ENCODE results near the gene CACNA1I. TPM values are rescaled to one million over a fixed set of nuclear protein-coding genes. Genes with fewer than 3 reads are reported as not detected.

Gene CACNA1I
- total RNA-seq, 1 donor from 2014 or later, result not detected

GRCh38 chr22:39649500-39650089 is 79.0 kb downstream of the CACNA1I start:
- H3K27me3 ChIP-seq (ENCODE audit: control insufficient read depth, insufficient read depth, low read length), result peaks cover 2% of the 10 kb centered on the region
- no peak for TF ChIP-seq CTCF (IDR thresholded peaks at IDR 0.05; ENCODE audit: insufficient read depth, low read length, severe bottlenecking)
- H3K4me3 ChIP-seq (ENCODE audit: low read depth, low read length), result no peak overlapping the region
- no peak for FAIRE-seq
- no peaks in the 10 kb centered on the region for H3K36me3 ChIP-seq (ENCODE audit: control insufficient read depth, insufficient read depth, low read length)
- DNase-seq (ENCODE audit: low read depth), result no peak

DNA sequence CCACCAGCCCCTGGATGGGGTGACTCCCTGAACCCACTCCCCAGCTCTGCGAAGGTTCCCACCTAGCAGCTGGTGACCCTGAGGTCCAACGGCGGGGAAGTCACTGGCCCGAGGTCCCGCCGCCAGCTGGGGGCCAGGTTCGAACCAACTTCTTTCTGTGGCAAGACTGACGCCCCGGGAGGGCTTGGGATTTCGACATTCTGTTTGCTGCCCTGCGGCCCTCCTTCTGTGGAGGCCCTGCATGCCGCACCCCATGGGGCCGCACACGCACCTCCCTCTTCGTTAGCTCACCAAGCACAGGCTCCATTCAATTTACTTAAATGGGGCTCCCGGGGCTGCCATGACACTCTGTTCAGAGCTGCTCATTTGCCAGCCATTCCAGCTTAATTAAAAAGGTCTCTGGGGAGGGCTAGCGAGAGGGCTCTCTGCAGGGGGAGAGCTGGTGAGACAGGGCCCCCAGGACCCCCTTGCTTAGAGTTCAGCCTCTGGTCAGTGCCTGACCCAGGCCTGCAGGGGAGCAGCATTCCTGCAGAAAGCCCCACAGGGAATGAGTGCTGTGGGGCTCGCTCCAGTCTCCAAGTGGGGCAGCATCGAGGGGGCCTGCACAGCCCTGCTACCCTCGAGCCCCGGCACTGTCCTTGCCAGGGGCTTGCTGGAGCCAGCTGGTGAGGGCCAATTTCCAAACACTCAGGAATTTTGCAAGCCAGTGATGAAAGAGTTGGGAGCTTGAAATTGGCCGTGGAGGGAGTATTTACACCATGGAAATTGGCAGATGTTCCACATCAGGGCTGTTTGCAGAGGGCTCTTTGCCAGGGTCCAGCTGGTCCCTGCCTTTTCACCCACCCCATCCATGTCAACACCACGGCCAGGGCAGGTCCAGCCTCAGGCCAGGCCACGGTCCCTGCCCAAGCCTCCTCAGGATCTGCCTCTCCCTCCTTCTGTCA is 80.8 kb downstream of the CACNA1I start:
- FAIRE-seq (no peak), DNase-seq (ENCODE audit: low read depth) (no peak)
- Histone ChIP-seq H3K4me3 (ENCODE audit: low read depth, low read length) (no peak overlapping the region), H3K36me3 (ENCODE audit: control insufficient read depth, insufficient read depth, low read length) (no peaks in the 10 kb centered on the region), H3K27me3 (ENCODE audit: control insufficient read depth, insufficient read depth, low read length) (no peaks in the 10 kb centered on the region)
- no peak for TF ChIP-seq CTCF (IDR thresholded peaks at IDR 0.05; ENCODE audit: insufficient read depth, low read length, severe bottlenecking)

- DNase-seq (ENCODE audit: low read depth) (no peak), FAIRE-seq (no peak)
- Histone ChIP-seq H3K36me3 (ENCODE audit: control insufficient read depth, insufficient read depth, low read length) (no peaks in the 10 kb centered on the region), H3K4me3 (ENCODE audit: low read depth, low read length) (no peak overlapping the region), H3K27me3 (ENCODE audit: control insufficient read depth, insufficient read depth, low read length) (peaks cover 2% of the 10 kb centered on the region)
- no peak for TF ChIP-seq CTCF (IDR thresholded peaks at IDR 0.05; ENCODE audit: insufficient read depth, low read length, severe bottlenecking)
Measured at GRCh38 chr22:39652990-39653786, 82.6 kb downstream of the CACNA1I start.

GRCh38 chr22:39653787-39654077 is 83.2 kb downstream of the CACNA1I start:
- no peak for TF ChIP-seq CTCF (IDR thresholded peaks at IDR 0.05; ENCODE audit: insufficient read depth, low read length, severe bottlenecking)
- Histone ChIP-seq H3K36me3 (ENCODE audit: control insufficient read depth, insufficient read depth, low read length) (no peaks in the 10 kb centered on the region), H3K27me3 (ENCODE audit: control insufficient read depth, insufficient read depth, low read length) (peaks cover 2% of the 10 kb centered on the region), H3K4me3 (ENCODE audit: low read depth, low read length) (no peak overlapping the region)
- DNase-seq (ENCODE audit: low read depth), result no peak
- no peak for FAIRE-seq

GRCh38 chr22:39654131-39654926 is 83.8 kb downstream of the CACNA1I start:
- DNase-seq (ENCODE audit: low read depth) (no peak), FAIRE-seq (no peak)
- no peak overlapping the region for H3K4me3 ChIP-seq (ENCODE audit: low read depth, low read length)
- no peak for TF ChIP-seq CTCF (IDR thresholded peaks at IDR 0.05; ENCODE audit: insufficient read depth, low read length, severe bottlenecking)
- no peaks in the 10 kb centered on the region for H3K36me3 ChIP-seq (ENCODE audit: control insufficient read depth, insufficient read depth, low read length)
- peaks cover 2% of the 10 kb centered on the region for H3K27me3 ChIP-seq (ENCODE audit: control insufficient read depth, insufficient read depth, low read length)
